DMS 273 treated with DMSO at 0.1 percent for 48 hours (cell line): ENCODE data around the gene LNX2.

ENCODE experiments used
- DNase-seq: peaks from one replicate; lab custom pipeline; 2025; lab: John Stamatoyannopoulos, UW

Gene LNX2

DNA sequence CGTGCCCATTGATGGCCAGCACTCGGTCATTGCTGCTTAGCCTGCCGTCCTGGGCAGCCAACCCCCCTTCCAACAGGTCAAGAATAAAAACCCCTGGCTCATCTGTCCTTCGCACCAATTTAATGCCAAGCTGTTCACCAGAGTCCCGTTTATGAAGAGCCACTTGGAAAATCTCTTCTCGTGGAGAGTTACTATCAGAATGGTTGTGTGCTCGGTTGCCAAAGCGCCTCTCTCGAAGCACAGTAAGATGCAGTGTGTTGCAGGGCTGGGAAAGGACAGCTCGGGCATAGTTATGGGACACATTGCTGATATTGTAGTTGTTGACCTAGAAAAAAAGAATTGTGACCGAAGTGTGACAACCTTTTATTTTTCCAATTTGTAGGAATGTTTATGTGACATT lies 57.9 kb downstream of the LNX2 start:
- no peak for DNase-seq

- DNase-seq, result no peak
Observed at GRCh38 chr13:27559719-27560118, 60.6 kb downstream of the LNX2 start.

DNA sequence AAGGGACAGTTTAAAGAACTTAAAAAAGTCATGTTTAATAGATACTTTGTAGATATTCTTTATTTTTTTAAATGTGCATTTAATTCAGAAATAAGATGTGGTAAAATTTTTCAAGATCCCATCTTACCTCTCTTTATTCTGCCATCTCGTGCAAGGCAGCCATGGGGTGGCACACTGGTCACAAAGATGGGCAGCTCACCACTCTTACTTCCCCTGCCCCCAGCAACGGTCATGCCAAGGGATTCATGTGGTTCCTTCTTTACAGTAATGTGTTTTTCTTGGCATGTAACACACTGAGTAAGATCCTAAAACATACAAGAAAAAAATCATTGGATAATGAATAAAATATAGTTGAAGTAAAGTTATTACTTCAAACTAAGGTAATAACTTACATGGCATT lies 64.2 kb downstream of the LNX2 start:
- DNase-seq, result no peak

DNA sequence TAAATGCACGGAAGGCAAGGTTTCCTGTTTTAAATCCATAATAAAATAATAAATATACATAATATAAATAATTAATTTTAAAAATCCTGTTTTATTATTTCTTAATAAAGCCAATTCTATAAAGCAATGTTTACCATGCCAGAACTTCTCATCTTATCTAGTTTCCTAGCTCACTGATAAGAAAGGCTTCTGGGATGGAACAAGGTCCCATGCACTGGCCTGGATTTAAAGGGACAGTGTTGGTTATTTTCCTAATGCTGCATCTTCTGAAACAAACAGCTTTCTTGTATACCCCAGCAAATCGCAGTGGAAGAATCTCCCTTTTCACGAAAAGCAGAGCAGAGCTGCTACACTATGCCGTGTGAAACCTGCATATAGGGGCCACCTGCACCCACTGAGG lies 68.8 kb downstream of the LNX2 start:
- no peak for DNase-seq

DNA sequence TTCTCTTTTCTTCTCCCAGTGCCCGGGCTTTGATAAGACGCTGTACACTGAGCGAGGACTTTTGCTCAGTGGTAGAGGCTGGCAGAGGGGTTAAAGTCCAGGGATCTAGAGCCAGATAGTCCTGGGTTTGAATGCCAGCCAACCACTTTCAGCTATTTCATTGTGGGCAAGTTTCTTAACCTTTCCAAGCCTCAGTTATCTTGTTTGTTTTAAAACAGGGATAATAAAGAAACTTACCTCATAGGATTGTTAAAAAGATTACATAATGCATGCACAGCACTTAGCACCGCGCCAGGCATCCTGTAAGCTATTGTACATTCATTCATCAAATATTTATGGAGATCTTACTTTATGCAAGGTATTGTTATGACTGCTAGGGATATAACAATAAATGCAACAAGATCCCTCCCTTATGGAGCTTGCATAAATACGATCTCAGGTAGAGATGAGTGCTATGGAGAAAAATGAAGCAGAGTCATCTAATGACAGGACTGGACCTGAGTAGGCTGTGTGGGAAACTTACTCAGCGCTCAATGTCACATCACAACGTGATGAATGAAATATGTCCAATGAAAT lies 70.8 kb downstream of the LNX2 start:
- no peak for DNase-seq

DNA sequence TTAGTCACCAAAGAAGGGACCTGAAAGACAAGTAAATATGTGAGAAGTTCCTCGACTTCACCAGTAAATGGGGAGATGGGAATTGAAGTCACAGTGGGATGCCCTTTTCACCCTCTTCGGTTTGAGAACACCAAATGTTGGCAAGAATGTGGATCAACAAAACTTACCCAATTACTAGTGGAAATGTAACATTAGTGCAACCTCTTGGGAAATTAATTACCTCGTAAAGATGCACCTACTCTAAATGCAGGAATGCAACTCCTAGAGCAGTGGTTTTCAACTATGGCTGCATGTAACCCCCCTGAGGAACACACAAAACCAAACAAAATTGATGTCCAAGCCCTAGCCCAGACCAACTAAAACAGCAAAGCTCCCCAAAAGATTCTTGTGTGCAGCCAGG lies 78.1 kb downstream of the LNX2 start:
- no peak for DNase-seq

- DNase-seq, result no peak
Observed at GRCh38 chr13:27541386-27541785, 78.9 kb downstream of the LNX2 start.

DNA sequence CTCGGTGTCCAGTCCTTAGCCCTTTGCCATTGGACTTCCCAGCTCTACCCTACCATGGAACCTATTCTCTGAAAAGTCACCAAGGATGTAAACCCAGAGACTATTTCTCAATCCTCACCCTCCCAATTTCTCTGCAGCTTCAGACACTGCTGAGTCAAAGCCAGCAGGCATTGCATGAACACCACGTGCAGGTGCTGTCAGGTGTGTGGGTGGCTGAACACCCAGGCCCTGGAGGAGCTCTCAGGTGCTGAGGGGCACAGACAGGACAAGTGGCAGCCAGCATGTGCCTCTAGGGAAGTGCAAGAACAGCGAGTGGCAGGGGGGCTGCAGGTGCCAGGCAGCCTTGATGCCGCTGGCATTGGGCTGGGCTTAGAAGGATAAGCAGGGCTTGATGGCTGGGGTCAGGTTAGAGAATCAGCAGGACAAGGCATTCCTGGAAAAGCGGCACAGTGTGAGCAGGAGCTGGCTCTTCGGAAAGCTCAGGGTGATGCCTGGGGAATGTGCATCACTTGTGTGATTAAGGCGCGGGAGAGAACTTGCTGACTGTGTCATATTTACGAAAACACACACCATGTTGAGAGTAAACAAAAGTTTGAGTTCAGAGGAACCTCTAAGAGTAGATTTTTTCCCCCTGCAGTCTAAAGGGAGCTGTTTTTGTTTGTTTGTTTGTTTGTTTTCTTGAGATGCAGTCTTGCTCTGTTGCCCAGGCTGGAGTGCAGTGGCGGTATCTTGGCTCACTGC lies 83.8 kb downstream of the LNX2 start:
- no peak for DNase-seq

DNA sequence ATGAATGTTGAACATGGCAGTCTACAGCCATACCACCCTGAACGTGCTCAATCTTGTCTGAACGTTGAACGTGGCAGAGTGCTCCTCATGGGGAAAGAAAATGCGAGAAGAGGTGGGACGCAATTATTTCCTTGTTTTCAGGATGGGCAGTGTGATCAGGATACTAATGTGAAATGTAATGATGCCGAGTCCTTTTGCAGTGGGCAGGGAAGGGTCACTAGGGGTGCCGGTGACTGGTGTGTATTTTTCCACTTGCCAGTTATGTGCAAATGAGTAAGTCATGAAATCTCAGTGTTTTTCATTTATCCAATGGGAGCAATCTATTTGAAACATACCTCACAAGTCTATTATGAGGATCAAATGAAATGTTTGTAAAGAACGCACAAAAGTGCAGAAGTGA lies 84.8 kb downstream of the LNX2 start:
- DNase-seq, result no peak

GRCh38 chr13:27534981-27535380 lies 85.3 kb downstream of the LNX2 start:
- no peak for DNase-seq

DNA sequence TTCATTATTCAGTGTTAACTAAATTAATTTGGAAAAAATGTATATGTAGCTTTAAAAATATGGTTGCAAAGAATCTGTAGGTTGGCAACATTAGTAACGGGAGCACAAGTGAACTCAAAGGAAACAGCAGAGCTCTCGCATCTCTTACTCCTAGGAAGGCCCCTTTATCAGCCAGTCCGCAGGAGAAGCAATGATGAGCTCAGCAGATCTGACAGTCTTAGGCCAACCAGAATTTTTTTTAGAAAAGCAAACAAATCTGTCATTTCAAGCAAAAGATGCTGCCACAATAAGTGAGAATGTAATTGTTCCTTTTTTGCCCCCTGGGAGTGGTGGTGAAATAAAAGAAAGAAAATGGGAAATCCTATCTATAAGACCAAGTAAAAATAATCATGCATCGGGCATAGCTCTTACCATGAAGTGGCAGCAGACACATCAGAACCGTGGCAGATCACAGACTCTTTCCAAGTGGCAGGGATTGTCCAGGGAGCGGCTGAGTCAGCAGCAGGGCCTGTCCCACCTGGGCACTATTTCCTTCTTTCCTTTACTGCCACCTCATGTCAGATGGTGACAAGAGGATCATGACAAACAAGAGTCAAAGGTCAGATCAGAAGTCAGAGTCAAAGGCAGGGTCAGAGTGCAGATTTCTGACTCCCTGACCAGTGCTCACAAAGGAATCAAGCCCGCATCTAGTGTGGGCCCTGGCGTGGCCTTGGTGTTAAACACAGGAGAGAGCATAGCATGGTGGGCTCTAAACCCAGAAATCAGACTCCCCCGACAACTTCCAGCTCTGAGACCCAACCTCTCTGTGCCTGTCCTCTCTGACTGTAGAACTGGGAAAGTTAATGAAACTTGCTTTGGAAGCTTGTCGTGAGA lies 86.0 kb downstream of the LNX2 start:
- no peak for DNase-seq

- DNase-seq, result no peak
Observed at GRCh38 chr13:27533155-27533643, 87.1 kb downstream of the LNX2 start.

DNA sequence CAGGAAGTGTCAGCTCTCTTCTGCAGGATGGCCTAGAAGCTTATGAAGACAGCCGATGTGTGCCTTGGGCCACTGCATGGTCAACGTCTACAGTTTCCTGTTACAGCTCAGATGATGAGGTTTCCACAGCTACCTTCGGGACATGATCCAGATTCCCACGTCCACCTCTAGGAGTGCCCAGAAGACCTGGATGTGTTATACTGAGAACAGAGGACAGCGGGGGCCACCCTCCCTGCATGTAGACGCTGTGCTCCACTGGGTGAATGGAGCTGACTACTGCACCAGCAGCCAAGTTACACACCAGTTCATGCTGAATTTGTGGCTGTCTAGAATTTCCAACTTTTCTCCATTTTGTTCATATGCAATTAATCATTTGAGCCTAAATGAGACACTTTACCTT lies 91.4 kb downstream of the LNX2 start:
- DNase-seq, result no peak

DNA sequence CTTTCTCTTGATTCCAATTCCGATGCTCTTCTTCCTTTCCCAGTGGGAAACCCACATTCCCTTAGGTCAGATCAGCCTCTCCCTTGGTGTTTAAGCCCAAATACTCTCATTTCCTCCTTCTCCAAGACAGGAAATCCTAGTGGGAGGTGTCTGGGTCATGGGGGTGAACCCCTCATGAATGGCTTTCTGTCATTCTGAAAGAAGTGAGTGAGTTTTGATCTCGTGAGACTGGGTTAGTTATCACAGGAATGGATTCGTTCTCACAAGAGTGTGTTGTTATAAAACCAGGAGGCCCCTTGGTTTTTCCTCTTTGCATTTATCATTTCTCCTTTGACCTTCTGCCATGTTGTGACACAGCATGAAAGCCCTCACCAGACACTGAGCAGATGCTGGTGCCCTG lies 93.8 kb downstream of the LNX2 start:
- no peak for DNase-seq

- DNase-seq, result no peak
Observed at GRCh38 chr13:27524981-27525975, 95.1 kb downstream of the LNX2 start.

DNA sequence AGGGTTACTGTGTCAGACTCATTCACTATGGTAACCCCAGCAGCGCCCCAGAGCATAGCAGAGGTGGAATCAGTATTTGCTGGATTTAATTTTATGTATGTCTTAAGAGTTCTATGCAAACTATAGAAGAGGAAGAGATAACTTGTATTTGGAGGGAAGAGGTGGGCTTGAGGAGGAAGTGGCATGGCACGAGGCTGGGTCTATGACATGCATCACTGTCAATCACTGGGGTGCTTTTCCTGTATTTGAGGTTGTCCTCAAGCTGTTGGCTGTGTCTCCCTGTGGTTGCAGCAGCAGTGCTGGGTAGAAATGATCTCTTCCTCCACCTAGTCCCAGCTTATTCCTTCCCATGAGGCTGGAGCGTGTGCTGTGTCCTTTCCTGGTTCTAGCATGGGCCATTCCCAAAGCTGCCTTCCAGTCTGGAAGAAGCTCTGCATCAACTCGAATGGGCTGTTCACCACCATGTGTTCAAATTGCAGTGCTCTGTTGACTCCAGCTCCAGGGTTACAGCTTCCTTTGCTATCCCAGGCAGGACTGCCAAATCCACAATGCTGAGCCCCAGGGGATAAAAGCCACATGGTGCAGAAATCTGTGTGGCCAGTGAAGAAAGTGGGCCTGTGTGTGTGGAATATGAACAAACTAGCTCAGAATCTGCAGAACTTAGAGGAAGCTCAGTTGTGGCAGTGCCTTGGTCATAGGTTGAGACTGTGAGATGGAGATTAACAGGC lies 96.8 kb downstream of the LNX2 start:
- no peak for DNase-seq

DNA sequence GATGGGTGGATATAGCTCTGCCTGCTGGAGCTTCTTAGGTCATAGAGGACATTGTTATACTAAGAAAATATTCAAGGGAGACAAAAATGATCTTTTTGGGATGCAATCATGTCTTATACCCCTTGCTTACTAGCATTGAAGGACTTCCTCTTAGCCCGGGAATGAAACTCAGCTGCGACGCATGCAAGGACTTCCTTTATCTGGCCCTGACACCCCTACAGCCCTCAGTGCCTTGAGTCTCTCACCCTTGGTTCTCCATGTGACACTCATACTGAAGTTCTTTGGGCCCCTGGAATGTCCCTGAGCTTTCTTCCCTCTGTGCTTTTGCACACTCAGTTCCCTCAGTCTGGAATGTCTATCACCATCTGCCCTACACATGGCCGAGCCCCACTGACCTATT lies 97.5 kb downstream of the LNX2 start:
- DNase-seq, result no peak

- no peak for DNase-seq
Observed at GRCh38 chr13:27516103-27516502, 104.2 kb downstream of the LNX2 start.

DNA sequence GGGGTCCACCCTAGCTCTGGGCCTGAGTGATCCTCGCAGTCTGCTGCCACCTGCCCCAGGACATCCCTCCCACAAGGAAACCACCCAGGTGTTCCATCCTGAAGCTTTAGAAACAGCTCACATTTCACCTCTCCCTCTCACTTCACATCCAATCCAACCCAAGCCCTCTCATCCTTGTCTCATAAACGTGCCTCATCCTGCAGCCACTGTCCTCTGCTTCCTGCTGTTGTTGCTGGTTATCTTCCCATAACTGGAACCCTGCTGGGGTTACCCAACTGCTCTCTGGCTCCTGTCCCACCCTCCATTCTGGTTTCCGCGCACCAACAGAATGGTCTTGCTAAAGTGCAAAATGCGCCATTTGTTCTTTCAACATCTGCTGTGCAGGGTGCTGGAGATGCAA lies 110.2 kb downstream of the LNX2 start:
- no peak for DNase-seq

GRCh38 chr13:27508802-27509201 lies 111.5 kb downstream of the LNX2 start:
- no peak for DNase-seq

- DNase-seq, result no peak
Observed at GRCh38 chr13:27505792-27506191, 114.5 kb downstream of the LNX2 start.
